HepG2 (cell line): Measurements from ENCODE around the gene POLH. TPM values are rescaled to one million over a fixed set of nuclear protein-coding genes. Genes with fewer than 3 reads are reported as not detected.
A peak's percentile ranks its signal among the peaks of the same experiment; 100 is the strongest.

Experiments
- ESRRA ChIP-seq: sonication (generic); formaldehyde crosslinking; IDR thresholded peaks from 2 replicates; pipeline ENCODE4 v1.5.1; 2020; ENCODE audit warnings: mild to moderate bottlenecking, low read depth, missing genetic modification reagents
- HNF4A ChIP-seq: sonication (generic); formaldehyde crosslinking; IDR thresholded peaks from 2 replicates; pipeline ENCODE4 v1.4.0; 2020; ENCODE audit warnings: missing genetic modification reagents
- HNRNPLL ChIP-seq: fragments of 200-400 bp; formaldehyde crosslinking; IDR thresholded peaks from 2 replicates; pipeline ENCODE4 v1.6.1; 2017; ENCODE audit warnings: mild to moderate bottlenecking, low read depth, low read length; ENCODE audit not compliant: poor library complexity, severe bottlenecking
- JUND ChIP-seq: sonication (generic); formaldehyde crosslinking; IDR thresholded peaks from 2 replicates; pipeline ENCODE4 v1.8.0; 2022; ENCODE audit warnings: mild to moderate bottlenecking, missing genetic modification reagents
- LCORL ChIP-seq, 2 experiments: fragments of 450-650 bp in 1 of 2; sonication (generic) in 1 of 2; formaldehyde crosslinking in 1 of 2; IDR thresholded peaks; 2 replicates each; pipeline versions ENCODE4 v1.5.0 to v1.6.1; 2017 to 2020; ENCODE audit warnings: antibody characterized with exemption in 1 of 2, missing genetic modification reagents in 1 of 2
- MXI1 ChIP-seq: IDR thresholded peaks from 3 replicates; pipeline ENCODE4 v1.6.1; 2012; ENCODE audit warnings: low read depth, low read length, inconsistent platforms, borderline replicate concordance
- MYNN ChIP-seq: sonication (generic); formaldehyde crosslinking; IDR thresholded peaks from 2 replicates; pipeline ENCODE4 v1.4.0; 2020; ENCODE audit warnings: mild to moderate bottlenecking, low read depth, missing genetic modification reagents
- MYPOP ChIP-seq: sonication (generic); formaldehyde crosslinking; IDR thresholded peaks from 2 replicates; pipeline ENCODE4 v1.8.1; 2023; ENCODE audit warnings: mild to moderate bottlenecking, moderate library complexity, missing genetic modification reagents
- NFYC ChIP-seq: IDR thresholded peaks from 2 replicates; pipeline ENCODE4 v1.6.1; 2016; ENCODE audit warnings: missing genetic modification reagents, missing compliant biosample characterization
- PREB ChIP-seq: sonication (generic); formaldehyde crosslinking; IDR thresholded peaks from 2 replicates; pipeline ENCODE4 v1.4.0; 2020; ENCODE audit warnings: missing genetic modification reagents
- SMAD9 ChIP-seq: sonication (generic); formaldehyde crosslinking; IDR thresholded peaks from 2 replicates; pipeline ENCODE4 v1.5.1; 2020; ENCODE audit warnings: mild to moderate bottlenecking, missing genetic modification reagents
- SNAPC5 ChIP-seq: sonication (generic); formaldehyde crosslinking; IDR thresholded peaks from 2 replicates; pipeline ENCODE4 v1.8.1; 2023; ENCODE audit warnings: mild to moderate bottlenecking, missing genetic modification reagents, borderline replicate concordance
- ZFX ChIP-seq: sonication (generic); formaldehyde crosslinking; IDR thresholded peaks from 2 replicates; pipeline ENCODE4 v1.4.0; 2020; ENCODE audit warnings: mild to moderate bottlenecking, low read depth, missing genetic modification reagents, moderate library complexity
- ZNF331 ChIP-seq: sonication (generic); formaldehyde crosslinking; IDR thresholded peaks from 2 replicates; pipeline ENCODE4 v1.4.0; 2020; ENCODE audit warnings: missing genetic modification reagents
- ZNF34 ChIP-seq: sonication (generic); formaldehyde crosslinking; IDR thresholded peaks from 2 replicates; pipeline ENCODE4 v1.4.0; 2020; ENCODE audit warnings: mild to moderate bottlenecking, missing genetic modification reagents, borderline replicate concordance
- ZNF350 ChIP-seq: sonication (generic); formaldehyde crosslinking; IDR thresholded peaks from 2 replicates; pipeline ENCODE4 v1.4.0; 2020; ENCODE audit warnings: mild to moderate bottlenecking, low read depth, missing genetic modification reagents, borderline replicate concordance
- ZNF460 ChIP-seq: sonication (generic); formaldehyde crosslinking; IDR thresholded peaks from 2 replicates; pipeline ENCODE4 v1.5.1; 2020; ENCODE audit warnings: missing genetic modification reagents, mild to moderate bottlenecking, borderline replicate concordance
- ZNF570 ChIP-seq: sonication (generic); formaldehyde crosslinking; IDR thresholded peaks from 2 replicates; pipeline ENCODE4 v1.4.0; 2020; ENCODE audit warnings: mild to moderate bottlenecking, missing genetic modification reagents, borderline replicate concordance
- ZNF878 ChIP-seq: sonication (generic); formaldehyde crosslinking; IDR thresholded peaks from 2 replicates; pipeline ENCODE4 v1.8.1; 2023; ENCODE audit warnings: mild to moderate bottlenecking, missing genetic modification reagents, moderate library complexity
- ZNF879 ChIP-seq: sonication (generic); formaldehyde crosslinking; IDR thresholded peaks from 2 replicates; pipeline ENCODE4 v1.8.1; 2023; ENCODE audit warnings: missing genetic modification reagents
- ZNF891 ChIP-seq: sonication (generic); formaldehyde crosslinking; IDR thresholded peaks from 2 replicates; pipeline ENCODE4 v1.5.0; 2020; ENCODE audit warnings: mild to moderate bottlenecking, missing genetic modification reagents
- polyA plus RNA-seq, 8 experiments: library from polyadenylated mRNA; depleted of rRNA in 3 of 8; stranded (reverse) in 7 of 8; unstranded in 1 of 8; fragments of >200 nt; fragmentation: Illumina TruSeq in 4 of 8; extraction: Trizol in 4 of 8; gene quantifications; 2 replicates each; pipeline versions ENCODE4 v1.2.1 to v1.2.3, GENCODE V29; 2011 to 2016; ENCODE audit warnings: low read depth in 4 of 8, missing spikeins in 1 of 8, mixed read lengths in 1 of 8; ENCODE audit not compliant: insufficient read depth in 1 of 8
- total RNA-seq, 5 experiments: library from RNA; depleted of rRNA; stranded (reverse); fragments of >200 nt; fragmentation: Illumina TruSeq; extraction: Trizol; gene quantifications; 2 replicates each; pipeline ENCODE4 v1.2.3, GENCODE V29; 2016; ENCODE audit warnings: low read depth in 1 of 5
- TF ChIP-seq, protein P1 (sequence below): IDR thresholded peaks from 2 replicates; pipeline ENCODE4 v1.4.0; 2020; ENCODE audit warnings: mild to moderate bottlenecking, missing genetic modification reagents

Gene POLH
- total and polyA plus RNA-seq, 2 of the 13 experiments (the other 11 are each of a cell fraction or from before 2014, with no cell fraction given), result 11.6 to 25.0 TPM

DNA sequence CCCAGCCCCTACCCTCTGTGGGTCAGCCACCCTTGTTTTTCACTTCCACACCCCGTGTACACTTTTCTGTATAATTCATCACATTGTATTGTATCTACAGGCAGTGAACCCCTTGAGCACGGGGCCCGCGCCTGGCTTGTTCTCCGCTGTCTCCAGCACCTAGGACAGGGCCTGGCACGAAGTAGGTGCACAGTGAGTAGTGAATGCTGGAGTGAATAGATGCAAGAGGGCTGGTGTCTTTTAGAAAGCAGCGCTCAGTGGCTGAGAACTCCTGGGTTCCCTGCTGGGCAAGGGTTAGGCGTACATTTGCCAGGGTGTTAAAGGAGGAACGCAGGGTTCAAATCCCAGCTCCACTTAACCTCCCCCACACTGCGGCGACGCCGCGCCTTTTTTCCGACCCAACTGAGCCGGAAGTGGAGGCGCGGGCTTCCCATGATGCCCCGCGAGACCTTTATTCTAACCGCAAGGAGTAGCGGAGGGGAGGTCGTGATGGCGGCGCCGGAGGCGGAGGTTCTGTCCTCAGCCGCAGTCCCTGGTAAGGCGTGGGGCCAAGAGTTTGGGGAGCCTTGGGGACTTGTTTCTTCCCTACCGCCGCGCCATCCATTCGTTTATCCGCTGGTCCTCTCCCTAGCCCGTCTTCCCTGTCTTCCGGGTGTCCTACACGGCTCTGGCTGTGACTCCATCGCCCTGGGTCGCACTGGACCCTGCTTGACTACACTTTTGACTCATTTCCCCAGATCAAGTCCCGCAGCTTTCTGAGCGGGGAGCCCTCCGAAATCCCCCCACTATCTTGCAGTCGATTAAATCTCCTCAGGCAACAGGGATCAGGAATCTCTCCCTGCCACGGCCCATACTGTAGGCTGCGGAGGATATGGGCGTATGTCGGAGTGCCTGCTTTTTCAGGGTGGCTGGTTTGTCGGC lies 59.7 kb downstream of the POLH start, which contains the start of gene MAD2L1BP (continued):
- TF ChIP-seq SNAPC5 (CRISPR knock-in tag) (no peak), NFYC (peak; percentile 63), JUND (no peak), HNRNPLL (peak; percentile 88), ESRRA (peak; percentile 79), MYPOP (CRISPR knock-in tag) (0 out of 2 replicates have a peak, but pooled peaks have one; percentile 37), ZFX (CRISPR knock-in tag) (peak; percentile 79), ZNF878 (peak; percentile 87; the same call in 1 of the 2 replicates), MYNN (no peak), ZNF34 (CRISPR knock-in tag) (0 out of 2 replicates have a peak, but pooled peaks have one; percentile 45), HNF4A (CRISPR knock-in tag) (peak; percentile 67; the same call in 1 of the 2 replicates), ZNF891 (CRISPR knock-in tag) (peak; percentile 89), ZNF460 (CRISPR knock-in tag) (no peak), PREB (no peak), ZNF350 (CRISPR knock-in tag) (peak; percentile 94), SMAD9 (no peak; the same call in 1 of the 2 replicates), ZNF879 (CRISPR knock-in tag) (peak; percentile 60; the same call in 1 of the 2 replicates), MXI1 (peak; percentile 58; the same call in 1 of the 3 replicates), ZNF331 (CRISPR knock-in tag) (peak; percentile 69; the same call in 1 of the 2 replicates), LCORL (IDR thresholded peaks at IDR 0.05) (no peak), LCORL (CRISPR knock-in tag; IDR thresholded peaks at IDR 0.05) (peak; percentile 66; the same call in 1 of the 2 replicates), ZNF570 (CRISPR knock-in tag) (no peak)
- TF ChIP-seq, protein P1, sequence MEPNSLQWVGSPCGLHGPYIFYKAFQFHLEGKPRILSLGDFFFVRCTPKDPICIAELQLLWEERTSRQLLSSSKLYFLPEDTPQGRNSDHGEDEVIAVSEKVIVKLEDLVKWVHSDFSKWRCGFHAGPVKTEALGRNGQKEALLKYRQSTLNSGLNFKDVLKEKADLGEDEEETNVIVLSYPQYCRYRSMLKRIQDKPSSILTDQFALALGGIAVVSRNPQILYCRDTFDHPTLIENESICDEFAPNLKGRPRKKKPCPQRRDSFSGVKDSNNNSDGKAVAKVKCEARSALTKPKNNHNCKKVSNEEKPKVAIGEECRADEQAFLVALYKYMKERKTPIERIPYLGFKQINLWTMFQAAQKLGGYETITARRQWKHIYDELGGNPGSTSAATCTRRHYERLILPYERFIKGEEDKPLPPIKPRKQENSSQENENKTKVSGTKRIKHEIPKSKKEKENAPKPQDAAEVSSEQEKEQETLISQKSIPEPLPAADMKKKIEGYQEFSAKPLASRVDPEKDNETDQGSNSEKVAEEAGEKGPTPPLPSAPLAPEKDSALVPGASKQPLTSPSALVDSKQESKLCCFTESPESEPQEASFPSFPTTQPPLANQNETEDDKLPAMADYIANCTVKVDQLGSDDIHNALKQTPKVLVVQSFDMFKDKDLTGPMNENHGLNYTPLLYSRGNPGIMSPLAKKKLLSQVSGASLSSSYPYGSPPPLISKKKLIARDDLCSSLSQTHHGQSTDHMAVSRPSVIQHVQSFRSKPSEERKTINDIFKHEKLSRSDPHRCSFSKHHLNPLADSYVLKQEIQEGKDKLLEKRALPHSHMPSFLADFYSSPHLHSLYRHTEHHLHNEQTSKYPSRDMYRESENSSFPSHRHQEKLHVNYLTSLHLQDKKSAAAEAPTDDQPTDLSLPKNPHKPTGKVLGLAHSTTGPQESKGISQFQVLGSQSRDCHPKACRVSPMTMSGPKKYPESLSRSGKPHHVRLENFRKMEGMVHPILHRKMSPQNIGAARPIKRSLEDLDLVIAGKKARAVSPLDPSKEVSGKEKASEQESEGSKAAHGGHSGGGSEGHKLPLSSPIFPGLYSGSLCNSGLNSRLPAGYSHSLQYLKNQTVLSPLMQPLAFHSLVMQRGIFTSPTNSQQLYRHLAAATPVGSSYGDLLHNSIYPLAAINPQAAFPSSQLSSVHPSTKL (CRISPR knock-in tag), result peak; percentile 52
